ENCODE data around the gene PGAM1. TPM values are rescaled to one million over a fixed set of nuclear protein-coding genes. Genes with fewer than 3 reads are reported as not detected.

Gene PGAM1
- total RNA-seq, 1 donor from 2014 or later = 162 TPM

- Mint-ChIP-seq H3K27me3 (no peaks in the 10 kb centered on the region), H3K4me1 (no peaks in the 10 kb centered on the region), H3K9me3 (no peaks in the 10 kb centered on the region), H3K4me3 (no peak overlapping the region), H3K36me3 (ENCODE audit: low read depth) (peaks cover 69% of the 10 kb centered on the region), H3K27ac (no peak overlapping the region)
- TF ChIP-seq, protein P1, sequence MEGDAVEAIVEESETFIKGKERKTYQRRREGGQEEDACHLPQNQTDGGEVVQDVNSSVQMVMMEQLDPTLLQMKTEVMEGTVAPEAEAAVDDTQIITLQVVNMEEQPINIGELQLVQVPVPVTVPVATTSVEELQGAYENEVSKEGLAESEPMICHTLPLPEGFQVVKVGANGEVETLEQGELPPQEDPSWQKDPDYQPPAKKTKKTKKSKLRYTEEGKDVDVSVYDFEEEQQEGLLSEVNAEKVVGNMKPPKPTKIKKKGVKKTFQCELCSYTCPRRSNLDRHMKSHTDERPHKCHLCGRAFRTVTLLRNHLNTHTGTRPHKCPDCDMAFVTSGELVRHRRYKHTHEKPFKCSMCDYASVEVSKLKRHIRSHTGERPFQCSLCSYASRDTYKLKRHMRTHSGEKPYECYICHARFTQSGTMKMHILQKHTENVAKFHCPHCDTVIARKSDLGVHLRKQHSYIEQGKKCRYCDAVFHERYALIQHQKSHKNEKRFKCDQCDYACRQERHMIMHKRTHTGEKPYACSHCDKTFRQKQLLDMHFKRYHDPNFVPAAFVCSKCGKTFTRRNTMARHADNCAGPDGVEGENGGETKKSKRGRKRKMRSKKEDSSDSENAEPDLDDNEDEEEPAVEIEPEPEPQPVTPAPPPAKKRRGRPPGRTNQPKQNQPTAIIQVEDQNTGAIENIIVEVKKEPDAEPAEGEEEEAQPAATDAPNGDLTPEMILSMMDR (IDR thresholded peaks at IDR 0.05) = no peak
- DNase-seq (no peak), ATAC-seq (ENCODE audit: low read depth) (no peak)
- CTCF ChIA-PET = no interaction called here
- POLR2A ChIA-PET = no interaction called here
- intact Hi-C loops (cut with micrococcal nuclease) = no loop called here
These were observed 42.8 kb upstream of the PGAM1 start for GRCh38 chr10:97383159-97383558.

DNA sequence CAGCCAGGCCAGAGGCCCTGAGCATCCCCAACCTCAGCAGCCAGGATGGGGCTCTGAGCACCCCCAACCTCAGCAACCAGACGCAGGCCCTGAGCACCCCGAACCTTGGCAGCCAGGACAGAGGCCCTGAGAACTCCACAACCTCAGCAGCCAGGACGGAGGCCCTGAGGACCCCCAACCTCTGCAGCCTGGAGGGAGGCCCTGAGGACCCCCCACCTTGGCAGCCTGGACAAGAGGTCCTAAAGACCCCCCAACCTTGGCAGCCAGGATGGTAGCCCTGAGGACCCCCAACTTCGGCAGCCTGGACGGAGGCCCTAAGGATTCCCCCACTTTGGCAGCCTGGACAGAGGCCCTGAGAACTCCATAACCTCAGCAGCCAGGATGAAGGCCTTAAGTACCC, 41.8 kb upstream of the PGAM1 start:
- ATAC-seq (ENCODE audit: low read depth) = no peak
- Mint-ChIP-seq H3K4me1 (no peaks in the 10 kb centered on the region), H3K9me3 (no peaks in the 10 kb centered on the region), H3K27me3 (no peaks in the 10 kb centered on the region), H3K27ac (no peak overlapping the region), H3K36me3 (ENCODE audit: low read depth) (peaks cover 70% of the 10 kb centered on the region), H3K4me3 (no peak overlapping the region)
- TF ChIP-seq, protein P1 (IDR thresholded peaks at IDR 0.05) = no peak
- ChIA-PET POLR2A (no interaction called here), CTCF (no interaction called here)
- DNase-seq = no peak
- intact Hi-C loops (cut with micrococcal nuclease) = no loop called here

DNA sequence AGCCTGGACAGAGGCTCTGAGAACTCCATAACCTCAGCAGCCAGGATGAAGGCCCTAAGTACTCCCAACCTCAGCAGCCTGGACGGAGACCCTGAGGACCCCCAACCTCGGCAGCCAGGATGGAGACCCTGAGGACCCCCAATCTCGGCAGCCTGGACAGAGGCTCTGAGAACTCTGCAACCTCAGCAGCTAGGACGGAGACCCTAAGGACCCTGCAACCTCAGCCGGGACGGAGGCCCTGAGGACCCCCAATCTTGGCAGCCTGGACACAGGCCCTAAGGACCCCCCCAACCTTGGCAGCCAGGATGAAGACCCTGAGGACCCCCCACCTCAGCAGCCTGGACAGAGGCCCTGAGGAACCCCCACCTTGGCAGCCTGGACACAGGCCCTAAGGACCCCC, 41.4 kb upstream of the PGAM1 start:
- ChIA-PET CTCF (no interaction called here), POLR2A (no interaction called here)
- intact Hi-C loops (cut with micrococcal nuclease) = no loop called here
- H3K4me3 Mint-ChIP-seq = no peak overlapping the region
- ATAC-seq (ENCODE audit: low read depth) = no peak
- H3K27me3 Mint-ChIP-seq = no peaks in the 10 kb centered on the region
- TF ChIP-seq, protein P1 (IDR thresholded peaks at IDR 0.05) = no peak
- peaks cover 70% of the 10 kb centered on the region for H3K36me3 Mint-ChIP-seq (ENCODE audit: low read depth)
- DNase-seq = no peak
- H3K4me1 Mint-ChIP-seq = no peaks in the 10 kb centered on the region
- no peak overlapping the region for H3K27ac Mint-ChIP-seq
- H3K9me3 Mint-ChIP-seq = no peaks in the 10 kb centered on the region

GRCh38 chr10:97385565-97385964, 40.4 kb upstream of the PGAM1 start:
- Mint-ChIP-seq H3K27me3 (no peaks in the 10 kb centered on the region), H3K9me3 (no peaks in the 10 kb centered on the region), H3K4me1 (no peaks in the 10 kb centered on the region), H3K27ac (no peak overlapping the region), H3K36me3 (ENCODE audit: low read depth) (peaks cover 69% of the 10 kb centered on the region), H3K4me3 (no peak overlapping the region)
- intact Hi-C loops (cut with micrococcal nuclease) = no loop called here
- POLR2A ChIA-PET = no interaction called here
- ATAC-seq (ENCODE audit: low read depth) (no peak), DNase-seq (no peak)
- TF ChIP-seq, protein P1 (IDR thresholded peaks at IDR 0.05) = no peak
- CTCF ChIA-PET = no interaction called here

DNA sequence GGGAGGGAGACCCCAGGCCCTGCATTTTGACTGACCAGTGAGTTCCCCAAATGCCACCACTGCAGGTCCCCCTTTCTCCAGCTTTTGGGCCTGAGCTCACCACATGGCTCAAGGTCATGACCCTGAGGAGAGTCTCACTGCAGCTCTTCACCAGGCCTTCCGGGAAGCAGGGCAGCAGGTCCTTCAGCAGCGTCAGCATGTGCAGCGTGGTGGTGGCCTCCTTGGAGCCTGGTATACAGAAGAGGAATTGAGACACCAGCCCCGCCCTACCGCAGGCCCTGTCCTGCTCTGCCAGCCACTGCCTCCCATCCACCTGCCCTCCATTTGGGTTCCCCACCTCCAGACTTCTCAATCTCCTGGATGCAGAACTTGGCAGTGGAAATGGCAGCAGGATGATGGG, 37.8 kb upstream of the PGAM1 start:
- CTCF ChIA-PET = interaction anchor here (0.8 kb wide), 1 partner anchor 19 kb away, joined by 4 read pairs; no protein-coding TSS in a partner anchor
- peaks cover 57% of the 10 kb centered on the region for H3K36me3 Mint-ChIP-seq (ENCODE audit: low read depth)
- no peak overlapping the region for H3K27ac Mint-ChIP-seq

More for the DNA sequence above, 37.8 kb upstream of the PGAM1 start:
- H3K27me3 Mint-ChIP-seq = no peaks in the 10 kb centered on the region
- TF ChIP-seq, protein P1 (IDR thresholded peaks at IDR 0.05) = no peak
- no peaks in the 10 kb centered on the region for H3K4me1 Mint-ChIP-seq
- intact Hi-C loops (cut with micrococcal nuclease) = no loop called here
- ATAC-seq (ENCODE audit: low read depth) (no peak), DNase-seq (no peak)
- H3K9me3 Mint-ChIP-seq = no peaks in the 10 kb centered on the region
- H3K4me3 Mint-ChIP-seq = no peak overlapping the region
- POLR2A ChIA-PET = no interaction called here

All from activated B cell treated with CpG ODN at 0.5 μM for 24 hours (primary cell).